ENCODE results near the gene PTPRK.

Gene PTPRK

GRCh38 chr6:127972815-127973214 lies 547.6 kb downstream of the PTPRK start:
- 93 to 96% methylated on average over 8 of the region's 8 CpGs for WGBS, 2 experiments
- no peaks in the 10 kb centered on the region for H3K4me1 ChIP-seq (ENCODE audit: control insufficient read depth, insufficient read depth, low read length)
- no peaks in the 10 kb centered on the region for H3K27me3 ChIP-seq (ENCODE audit: control insufficient read depth, insufficient read depth, low read length, poor library complexity, severe bottlenecking)
- H3K4me3 ChIP-seq (ENCODE audit: insufficient read depth, low read depth, low read length) = no peak overlapping the region
- H3K36me3 ChIP-seq (ENCODE audit: control insufficient read depth, insufficient read depth, low read length) = no peaks in the 10 kb centered on the region
- no peak overlapping the region for H3K27ac ChIP-seq (ENCODE audit: insufficient read depth, low read depth, low read length, poor library complexity, severe bottlenecking)
- no peaks in the 10 kb centered on the region for H3K9me3 ChIP-seq (ENCODE audit: control insufficient read depth, low read length)

- WGBS, 2 experiments = 94 to 99% methylated on average over 3 of the region's 4 CpGs
- H3K27me3 ChIP-seq (ENCODE audit: control insufficient read depth, insufficient read depth, low read length, poor library complexity, severe bottlenecking) = no peaks in the 10 kb centered on the region
- no peak overlapping the region for H3K27ac ChIP-seq (ENCODE audit: insufficient read depth, low read depth, low read length, poor library complexity, severe bottlenecking)
- H3K4me1 ChIP-seq (ENCODE audit: control insufficient read depth, insufficient read depth, low read length) = no peaks in the 10 kb centered on the region
- no peak overlapping the region for H3K4me3 ChIP-seq (ENCODE audit: insufficient read depth, low read depth, low read length)
- no peaks in the 10 kb centered on the region for H3K9me3 ChIP-seq (ENCODE audit: control insufficient read depth, low read length)
- H3K36me3 ChIP-seq (ENCODE audit: control insufficient read depth, insufficient read depth, low read length) = no peaks in the 10 kb centered on the region
These were observed 548.4 kb downstream of the PTPRK start for GRCh38 chr6:127971945-127972391.

DNA sequence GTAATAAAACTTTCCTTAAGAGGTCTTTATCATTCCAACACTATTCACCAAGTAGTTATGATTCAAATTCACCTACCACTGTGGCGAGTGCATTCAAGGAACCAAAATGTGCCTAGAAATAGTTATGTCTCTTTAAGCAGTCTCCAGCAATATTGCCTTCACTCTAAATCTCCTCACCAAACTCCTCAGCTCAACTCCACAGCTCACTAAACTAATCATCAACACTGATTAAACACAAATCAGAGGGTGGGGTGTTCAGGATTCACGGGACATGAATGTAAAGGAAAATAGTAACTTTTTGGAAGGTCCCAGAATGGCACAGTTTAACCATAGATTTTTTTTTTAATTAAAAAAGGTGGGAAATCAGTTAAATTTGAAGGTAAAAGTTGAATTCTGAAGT lies 549.0 kb downstream of the PTPRK start:
- H3K4me1 ChIP-seq (ENCODE audit: control insufficient read depth, insufficient read depth, low read length) = no peaks in the 10 kb centered on the region
- WGBS, 2 experiments = 89 to 100% methylated on average over 2 of the region's 2 CpGs
- no peaks in the 10 kb centered on the region for H3K27me3 ChIP-seq (ENCODE audit: control insufficient read depth, insufficient read depth, low read length, poor library complexity, severe bottlenecking)
- H3K36me3 ChIP-seq (ENCODE audit: control insufficient read depth, insufficient read depth, low read length) = no peaks in the 10 kb centered on the region
- no peak overlapping the region for H3K4me3 ChIP-seq (ENCODE audit: insufficient read depth, low read depth, low read length)
- H3K9me3 ChIP-seq (ENCODE audit: control insufficient read depth, low read length) = no peaks in the 10 kb centered on the region
- H3K27ac ChIP-seq (ENCODE audit: insufficient read depth, low read depth, low read length, poor library complexity, severe bottlenecking) = no peak overlapping the region

GRCh38 chr6:127969701-127970100 lies 550.7 kb downstream of the PTPRK start:
- no peaks in the 10 kb centered on the region for H3K9me3 ChIP-seq (ENCODE audit: control insufficient read depth, low read length)
- no peak overlapping the region for H3K4me3 ChIP-seq (ENCODE audit: insufficient read depth, low read depth, low read length)
- no peaks in the 10 kb centered on the region for H3K27me3 ChIP-seq (ENCODE audit: control insufficient read depth, insufficient read depth, low read length, poor library complexity, severe bottlenecking)
- H3K4me1 ChIP-seq (ENCODE audit: control insufficient read depth, insufficient read depth, low read length) = no peaks in the 10 kb centered on the region
- no peaks in the 10 kb centered on the region for H3K36me3 ChIP-seq (ENCODE audit: control insufficient read depth, insufficient read depth, low read length)
- 93 to 100% methylated on average over 2 to 3 of the region's 3 CpGs for WGBS, 2 experiments
- H3K27ac ChIP-seq (ENCODE audit: insufficient read depth, low read depth, low read length, poor library complexity, severe bottlenecking) = no peak overlapping the region

GRCh38 chr6:127968394-127968793 lies 552.0 kb downstream of the PTPRK start:
- no peak overlapping the region for H3K4me3 ChIP-seq (ENCODE audit: insufficient read depth, low read depth, low read length)
- H3K4me1 ChIP-seq (ENCODE audit: control insufficient read depth, insufficient read depth, low read length) = no peaks in the 10 kb centered on the region
- WGBS, 2 experiments = 88 to 92% methylated on average over 1 of the region's 1 CpG
- H3K36me3 ChIP-seq (ENCODE audit: control insufficient read depth, insufficient read depth, low read length) = no peaks in the 10 kb centered on the region
- no peak overlapping the region for H3K27ac ChIP-seq (ENCODE audit: insufficient read depth, low read depth, low read length, poor library complexity, severe bottlenecking)
- no peaks in the 10 kb centered on the region for H3K9me3 ChIP-seq (ENCODE audit: control insufficient read depth, low read length)
- no peaks in the 10 kb centered on the region for H3K27me3 ChIP-seq (ENCODE audit: control insufficient read depth, insufficient read depth, low read length, poor library complexity, severe bottlenecking)

GRCh38 chr6:127967708-127968107 lies 552.7 kb downstream of the PTPRK start:
- H3K27me3 ChIP-seq (ENCODE audit: control insufficient read depth, insufficient read depth, low read length, poor library complexity, severe bottlenecking) = no peaks in the 10 kb centered on the region
- no peak overlapping the region for H3K27ac ChIP-seq (ENCODE audit: insufficient read depth, low read depth, low read length, poor library complexity, severe bottlenecking)
- H3K9me3 ChIP-seq (ENCODE audit: control insufficient read depth, low read length) = no peaks in the 10 kb centered on the region
- H3K4me3 ChIP-seq (ENCODE audit: insufficient read depth, low read depth, low read length) = no peak overlapping the region
- WGBS, 2 experiments = 87 to 93% methylated on average over 1 to 3 of the region's 3 CpGs
- no peaks in the 10 kb centered on the region for H3K4me1 ChIP-seq (ENCODE audit: control insufficient read depth, insufficient read depth, low read length)
- no peaks in the 10 kb centered on the region for H3K36me3 ChIP-seq (ENCODE audit: control insufficient read depth, insufficient read depth, low read length)

GRCh38 chr6:127966616-127967015 lies 553.8 kb downstream of the PTPRK start:
- WGBS, 2 experiments = 100% methylated on average over 1 of the region's 1 CpG
- Histone ChIP-seq H3K27ac (ENCODE audit: insufficient read depth, low read depth, low read length, poor library complexity, severe bottlenecking) (no peak overlapping the region), H3K4me1 (ENCODE audit: control insufficient read depth, insufficient read depth, low read length) (no peaks in the 10 kb centered on the region), H3K4me3 (ENCODE audit: insufficient read depth, low read depth, low read length) (no peak overlapping the region), H3K27me3 (ENCODE audit: control insufficient read depth, insufficient read depth, low read length, poor library complexity, severe bottlenecking) (no peaks in the 10 kb centered on the region), H3K36me3 (ENCODE audit: control insufficient read depth, insufficient read depth, low read length) (no peaks in the 10 kb centered on the region), H3K9me3 (ENCODE audit: control insufficient read depth, low read length) (no peaks in the 10 kb centered on the region)

DNA sequence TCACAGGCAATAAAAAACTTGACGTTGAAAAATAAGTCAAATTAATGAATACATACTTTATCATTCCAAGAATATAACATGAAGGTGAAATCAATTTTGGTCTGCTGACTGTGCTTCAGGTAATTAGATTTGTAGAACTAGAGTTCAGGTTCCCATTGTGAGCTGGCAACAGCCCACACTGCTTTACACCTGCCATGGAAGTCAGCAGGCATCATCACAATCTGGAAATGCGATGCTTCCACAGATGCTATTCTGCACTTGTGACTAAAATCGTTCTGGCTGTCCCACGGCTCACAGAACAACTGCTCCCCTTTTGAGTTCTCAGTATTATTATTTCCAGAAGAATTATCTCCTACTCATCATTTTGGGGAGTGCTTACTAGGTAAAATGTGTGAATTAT lies 556.9 kb downstream of the PTPRK start:
- 93 to 95% methylated on average over 3 to 4 of the region's 4 CpGs for WGBS, 2 experiments
- Histone ChIP-seq H3K4me3 (ENCODE audit: insufficient read depth, low read depth, low read length) (no peak overlapping the region), H3K27me3 (ENCODE audit: control insufficient read depth, insufficient read depth, low read length, poor library complexity, severe bottlenecking) (no peaks in the 10 kb centered on the region), H3K27ac (ENCODE audit: insufficient read depth, low read depth, low read length, poor library complexity, severe bottlenecking) (no peak overlapping the region), H3K36me3 (ENCODE audit: control insufficient read depth, insufficient read depth, low read length) (no peaks in the 10 kb centered on the region), H3K9me3 (ENCODE audit: control insufficient read depth, low read length) (no peaks in the 10 kb centered on the region), H3K4me1 (ENCODE audit: control insufficient read depth, insufficient read depth, low read length) (no peaks in the 10 kb centered on the region)

DNA sequence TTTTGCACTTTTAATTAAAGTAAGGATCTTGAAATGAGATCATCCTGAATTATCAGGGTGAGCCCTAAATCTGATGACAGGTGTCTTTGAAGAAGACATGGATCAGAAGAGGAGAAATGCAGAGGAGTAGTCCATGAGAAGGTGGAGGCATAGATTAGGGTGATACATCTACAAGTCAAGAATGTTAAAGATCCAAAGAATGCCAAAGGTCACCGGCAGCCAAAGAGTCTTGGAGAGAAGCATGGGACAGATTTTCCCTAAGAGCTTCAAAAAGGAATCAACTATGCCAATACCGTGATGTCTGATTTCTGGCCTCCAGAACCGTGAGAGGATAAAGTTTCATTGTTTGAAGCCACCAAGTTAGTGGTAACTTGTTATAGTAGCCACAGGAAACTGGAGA lies 560.5 kb downstream of the PTPRK start:
- no peak overlapping the region for H3K4me3 ChIP-seq (ENCODE audit: insufficient read depth, low read depth, low read length)
- H3K27me3 ChIP-seq (ENCODE audit: control insufficient read depth, insufficient read depth, low read length, poor library complexity, severe bottlenecking) = no peaks in the 10 kb centered on the region
- H3K9me3 ChIP-seq (ENCODE audit: control insufficient read depth, low read length) = no peaks in the 10 kb centered on the region
- no peaks in the 10 kb centered on the region for H3K4me1 ChIP-seq (ENCODE audit: control insufficient read depth, insufficient read depth, low read length)
- H3K27ac ChIP-seq (ENCODE audit: insufficient read depth, low read depth, low read length, poor library complexity, severe bottlenecking) = no peak overlapping the region
- no peaks in the 10 kb centered on the region for H3K36me3 ChIP-seq (ENCODE audit: control insufficient read depth, insufficient read depth, low read length)
- 90 to 92% methylated on average over 3 of the region's 3 CpGs for WGBS, 2 experiments

- no peaks in the 10 kb centered on the region for H3K4me1 ChIP-seq (ENCODE audit: control insufficient read depth, insufficient read depth, low read length)
- no peak overlapping the region for H3K4me3 ChIP-seq (ENCODE audit: insufficient read depth, low read depth, low read length)
- WGBS, 2 experiments = 92 to 100% methylated on average over 2 of the region's 2 CpGs
- H3K36me3 ChIP-seq (ENCODE audit: control insufficient read depth, insufficient read depth, low read length) = no peaks in the 10 kb centered on the region
- H3K9me3 ChIP-seq (ENCODE audit: control insufficient read depth, low read length) = no peaks in the 10 kb centered on the region
- no peaks in the 10 kb centered on the region for H3K27me3 ChIP-seq (ENCODE audit: control insufficient read depth, insufficient read depth, low read length, poor library complexity, severe bottlenecking)
- no peak overlapping the region for H3K27ac ChIP-seq (ENCODE audit: insufficient read depth, low read depth, low read length, poor library complexity, severe bottlenecking)
These were observed 563.4 kb downstream of the PTPRK start for GRCh38 chr6:127956956-127957355.

DNA sequence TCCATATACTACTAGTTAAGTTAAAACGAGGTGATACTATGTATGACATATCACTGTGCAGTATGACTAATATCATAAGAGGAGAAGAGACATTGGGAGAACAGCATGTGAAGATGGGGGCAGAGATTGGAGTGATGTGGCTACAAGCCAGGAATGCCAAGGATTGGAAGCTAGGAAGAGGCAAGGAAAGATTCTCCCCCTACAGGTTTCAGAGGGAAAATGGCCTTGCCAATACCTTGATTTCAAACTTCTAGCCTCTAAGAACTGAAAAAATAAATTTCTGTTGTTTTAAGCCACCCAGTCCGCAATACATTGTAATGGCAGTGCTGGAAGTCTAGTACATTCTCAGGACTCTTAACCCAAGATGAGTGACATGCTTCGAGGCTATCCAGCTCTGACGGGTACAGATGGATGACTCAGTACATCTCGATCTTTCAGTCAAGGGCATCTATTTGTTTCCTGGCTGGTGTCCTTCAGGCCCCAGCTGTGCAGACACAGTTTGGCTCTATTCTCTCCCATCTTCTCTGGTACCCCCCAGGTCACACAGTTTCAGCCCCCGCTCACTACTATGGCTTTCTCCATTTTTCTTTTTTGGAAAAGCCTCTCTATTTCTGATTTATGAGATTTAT lies 564.0 kb downstream of the PTPRK start:
- H3K4me1 ChIP-seq (ENCODE audit: control insufficient read depth, insufficient read depth, low read length) = no peaks in the 10 kb centered on the region
- H3K27me3 ChIP-seq (ENCODE audit: control insufficient read depth, insufficient read depth, low read length, poor library complexity, severe bottlenecking) = no peaks in the 10 kb centered on the region

More for the DNA sequence above, 564.0 kb downstream of the PTPRK start:
- WGBS, 2 experiments = 90 to 91% methylated on average over 6 of the region's 6 CpGs
- Histone ChIP-seq H3K9me3 (ENCODE audit: control insufficient read depth, low read length) (no peaks in the 10 kb centered on the region), H3K36me3 (ENCODE audit: control insufficient read depth, insufficient read depth, low read length) (no peaks in the 10 kb centered on the region), H3K27ac (ENCODE audit: insufficient read depth, low read depth, low read length, poor library complexity, severe bottlenecking) (no peak overlapping the region), H3K4me3 (ENCODE audit: insufficient read depth, low read depth, low read length) (no peak overlapping the region)
